Psoas muscle (tissue), 8 donors: ENCODE results near the gene NR1I3. TPM values are rescaled to one million over a fixed set of nuclear protein-coding genes. Genes with fewer than 3 reads are reported as not detected.

Experiments
- ATAC-seq, 4 donors: fragments of 200-7000 bp; cut with Tn5 transposase; one replicate each; pipeline ENCODE4 v1.9.1; 2020; ENCODE audit warnings: moderate library complexity in 3 of 4, mild to moderate bottlenecking in 2 of 4
- DNase-seq, 2 donors: peaks; one replicate each; pipeline ENCODE4 v3.0.0-alpha.2; 2020
- H3K27ac ChIP-seq: fragments of 200-600 bp; one replicate; pipeline ENCODE4 v1.8.0; 2022
- H3K27me3 ChIP-seq, 3 donors: fragments of 200-600 bp in 1 of 3; one replicate each; pipeline versions ENCODE4 v1.6.1 to v1.8.0; 2013 to 2022; ENCODE audit warnings: low read length in 2 of 3, mild to moderate bottlenecking in 2 of 3, moderate library complexity in 1 of 3; ENCODE audit not compliant: insufficient read depth in 3 of 3
- H3K36me3 ChIP-seq, 2 donors: fragments of 200-600 bp in 1 of 2; one replicate each; pipeline versions ENCODE4 v1.6.1 to v1.8.0; 2013 to 2022; ENCODE audit warnings: low read depth in 1 of 2, mild to moderate bottlenecking in 1 of 2, moderate library complexity in 1 of 2; ENCODE audit not compliant: insufficient read depth in 1 of 2
- H3K4me1 ChIP-seq: fragments of 200-600 bp; one replicate; pipeline ENCODE4 v1.8.0; 2022
- H3K4me3 ChIP-seq: fragments of 200-600 bp; one replicate; pipeline ENCODE4 v1.8.0; 2022; ENCODE audit warnings: mild to moderate bottlenecking
- H3K9me3 ChIP-seq: fragments of 200-600 bp; one replicate; pipeline ENCODE4 v1.8.0; 2022
- WGBS, 3 donors: extraction: QIAGEN DNeasy Blood & Tissue Kit; methylation state at CpG; one replicate each; pipeline versions ENCODE4 v1.1.6 to v1.1.7; 2013; 5-methylcytosine and 5-hydroxymethylcytosine counted together
- intact Hi-C, 2 donors: fragments of 100-400 bp; cut with DNase I; formaldehyde crosslinking; loops; one replicate each; pipeline versions ENCODE4 v1.11.0 to v1.14.2; 2022
- polyA plus RNA-seq, 3 donors: library from polyadenylated mRNA; stranded (reverse); fragments of 200-250 nt; gene quantifications; one replicate each; pipeline ENCODE4 v1.2.3, GENCODE V29; 2013
- total RNA-seq, 4 donors: library from RNA; stranded (reverse); fragmentation: NEBNext Ultra II Directional in 2 of 4; extraction: Animal tissue kit (Norgen Biotek cat#: 25700) in 2 of 4; gene quantifications; one replicate each; pipeline versions ENCODE4 v1.2.1 to v1.2.4, GENCODE V29; 2021 to 2023
- TF ChIP-seq, protein P1 (sequence below): fragments of 200-600 bp; IDR thresholded peaks from one replicate; pipeline ENCODE4 v1.8.0; 2022; ENCODE audit warnings: antibody characterized with exemption
- donor health status: healthy with polysubstance abuse.
- donor health status: DM: no; HTN: no; CAD: no; lungs with moderate emphysema.
- donor health status: Bipolar disorder and iron deficiency.
- donor health status: healthy.
- donor health status: DM: yes; HTN: yes; CAD: no.
- donor health status: DM: no; HTN: no; CAD: no.
- donor health status: DM: no; HTN: no; CAD: no.
- donor health status: DM: yes; HTN: yes; CAD: no.

The NR1I3 gene
- total and polyA plus RNA-seq, 7 donors, result 0.17 to 0.42 (median 0.25) TPM; not detected in 4

DNA sequence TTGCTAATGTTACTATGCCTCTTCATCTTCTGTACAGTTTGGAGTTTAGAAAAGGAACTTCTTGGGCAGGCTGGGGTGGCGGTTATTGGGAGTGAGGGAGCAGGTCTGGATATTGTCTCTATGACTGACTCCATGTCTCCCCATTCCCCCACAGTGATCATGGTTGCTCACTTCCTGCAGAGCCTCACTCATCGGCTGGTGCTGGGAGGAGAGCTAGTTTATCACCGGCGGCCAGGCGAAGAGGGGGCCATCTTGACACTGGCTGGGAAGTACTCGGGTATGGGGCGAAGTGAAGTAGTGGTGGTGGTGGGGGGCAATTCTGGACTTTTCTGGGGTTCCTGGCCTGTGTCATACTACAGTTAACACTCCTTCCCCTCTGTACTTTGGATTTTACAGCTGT, 10.0 kb downstream of the NR1I3 start:
- TF ChIP-seq, protein P1, sequence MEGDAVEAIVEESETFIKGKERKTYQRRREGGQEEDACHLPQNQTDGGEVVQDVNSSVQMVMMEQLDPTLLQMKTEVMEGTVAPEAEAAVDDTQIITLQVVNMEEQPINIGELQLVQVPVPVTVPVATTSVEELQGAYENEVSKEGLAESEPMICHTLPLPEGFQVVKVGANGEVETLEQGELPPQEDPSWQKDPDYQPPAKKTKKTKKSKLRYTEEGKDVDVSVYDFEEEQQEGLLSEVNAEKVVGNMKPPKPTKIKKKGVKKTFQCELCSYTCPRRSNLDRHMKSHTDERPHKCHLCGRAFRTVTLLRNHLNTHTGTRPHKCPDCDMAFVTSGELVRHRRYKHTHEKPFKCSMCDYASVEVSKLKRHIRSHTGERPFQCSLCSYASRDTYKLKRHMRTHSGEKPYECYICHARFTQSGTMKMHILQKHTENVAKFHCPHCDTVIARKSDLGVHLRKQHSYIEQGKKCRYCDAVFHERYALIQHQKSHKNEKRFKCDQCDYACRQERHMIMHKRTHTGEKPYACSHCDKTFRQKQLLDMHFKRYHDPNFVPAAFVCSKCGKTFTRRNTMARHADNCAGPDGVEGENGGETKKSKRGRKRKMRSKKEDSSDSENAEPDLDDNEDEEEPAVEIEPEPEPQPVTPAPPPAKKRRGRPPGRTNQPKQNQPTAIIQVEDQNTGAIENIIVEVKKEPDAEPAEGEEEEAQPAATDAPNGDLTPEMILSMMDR, result no peak
- WGBS, 3 donors, result 90 to 97% (median 94%) methylated on average over 7 of the region's 7 CpGs
- no peak overlapping the region for H3K4me3 ChIP-seq

DNA sequence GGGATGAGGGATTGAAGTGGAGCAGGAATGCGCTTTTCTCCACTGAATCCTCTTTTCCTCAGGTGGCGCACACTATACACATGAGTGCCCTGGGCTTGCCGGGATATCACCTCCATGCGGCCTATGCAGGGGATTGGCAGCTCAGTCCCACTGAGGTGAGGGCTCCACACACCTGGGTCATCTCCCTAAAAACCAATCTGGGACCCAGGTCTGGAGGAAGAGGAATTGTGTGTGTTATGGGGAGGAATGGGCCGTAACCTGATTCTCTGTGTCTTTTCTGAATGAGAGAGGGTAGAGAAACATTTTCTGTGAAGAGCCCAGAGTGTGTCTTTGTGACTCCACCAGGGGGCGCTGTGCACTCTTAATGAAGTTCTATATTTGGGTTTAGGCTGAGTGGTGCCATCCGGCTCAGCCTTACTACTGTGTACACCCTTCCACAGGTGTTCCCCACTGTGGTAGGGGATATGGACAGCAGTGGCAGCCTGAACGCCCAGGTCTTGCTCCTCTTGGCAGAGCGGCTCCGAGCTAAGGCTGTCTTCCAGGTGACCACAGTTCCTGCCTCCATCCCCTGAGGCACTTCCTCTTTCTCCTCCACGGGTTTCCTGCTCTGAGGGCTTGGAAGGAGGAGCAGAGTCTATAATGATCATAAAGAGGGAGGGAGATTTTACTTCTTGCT, 10.7 kb downstream of the NR1I3 start:
- intact Hi-C loops, result loop anchor here (2.0 to 5.0 kb wide), 4 partner anchors 65 to 155 kb away; partner anchors contain the start of gene SDHC (in 1 of the 2)
- H3K9me3 ChIP-seq, result no peaks in the 10 kb centered on the region
- H3K27me3 ChIP-seq, result no peaks in the 10 kb centered on the region
- peaks cover 12% of the 10 kb centered on the region for H3K4me1 ChIP-seq
- H3K36me3 ChIP-seq, result peaks cover 8 to 32% of the 10 kb centered on the region in 2 donors
- peak overlapping the region; percentile 77 for H3K27ac ChIP-seq
- ATAC-seq (peak; percentile 61 to 76 (median 66)), DNase-seq (peak; percentile 87 to 92)
- TF ChIP-seq, protein P1, result peak; percentile 93
- 47 to 49% (median 48%) methylated on average over 11 of the region's 11 CpGs for WGBS, 3 donors
- peak overlapping the region; percentile 85 for H3K4me3 ChIP-seq

More for the DNA sequence above, 10.0 kb downstream of the NR1I3 start:
- no peaks in the 10 kb centered on the region for H3K27me3 ChIP-seq
- H3K9me3 ChIP-seq, result no peaks in the 10 kb centered on the region
- intact Hi-C loops, result loop anchor here (5.0 kb wide), 3 partner anchors 64 to 154 kb away; partner anchors contain the start of gene SDHC (in 1 of the 2)
- peaks cover 12% of the 10 kb centered on the region for H3K4me1 ChIP-seq
- ATAC-seq (no peak), DNase-seq (no peak)
- peak overlapping the region; percentile 77 for H3K27ac ChIP-seq
- peaks cover 8 to 32% of the 10 kb centered on the region in 2 donors for H3K36me3 ChIP-seq

DNA sequence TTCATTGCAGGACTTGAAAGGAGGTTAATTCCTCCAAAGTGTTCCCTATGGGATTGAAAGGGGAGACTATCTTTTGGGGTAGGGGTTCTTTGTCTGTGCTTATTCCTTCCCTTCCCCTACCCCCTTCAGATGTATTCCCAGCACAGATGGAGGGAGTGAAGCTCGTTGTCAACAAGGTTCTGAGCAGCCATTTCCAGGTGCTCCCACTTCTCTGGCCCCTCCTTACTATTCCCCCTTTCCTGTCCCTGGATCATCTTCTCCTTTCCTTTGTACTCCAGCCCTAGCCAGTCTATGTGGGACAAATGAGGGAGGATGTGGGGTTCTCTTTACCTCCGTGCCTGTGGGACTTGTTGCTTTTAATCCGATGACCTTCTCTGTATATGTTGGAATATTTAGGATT, 11.2 kb downstream of the NR1I3 start:
- WGBS, 3 donors, result 43 to 59% (median 49%) methylated on average over 3 of the region's 3 CpGs
- ATAC-seq (no peak), DNase-seq (no peak)
- TF ChIP-seq, protein P1, result no peak
- peak overlapping the region; percentile 77 for H3K27ac ChIP-seq
- intact Hi-C loops, result loop anchor here (2.0 to 5.0 kb wide), 4 partner anchors 66 to 156 kb away; partner anchors contain the start of gene SDHC (in 1 of the 2)
- H3K27me3 ChIP-seq, result no peaks in the 10 kb centered on the region
- H3K4me1 ChIP-seq, result peaks cover 12% of the 10 kb centered on the region
- no peaks in the 10 kb centered on the region for H3K9me3 ChIP-seq
- peaks cover 8 to 32% of the 10 kb centered on the region in 2 donors for H3K36me3 ChIP-seq
- peak overlapping the region; percentile 85 for H3K4me3 ChIP-seq

DNA sequence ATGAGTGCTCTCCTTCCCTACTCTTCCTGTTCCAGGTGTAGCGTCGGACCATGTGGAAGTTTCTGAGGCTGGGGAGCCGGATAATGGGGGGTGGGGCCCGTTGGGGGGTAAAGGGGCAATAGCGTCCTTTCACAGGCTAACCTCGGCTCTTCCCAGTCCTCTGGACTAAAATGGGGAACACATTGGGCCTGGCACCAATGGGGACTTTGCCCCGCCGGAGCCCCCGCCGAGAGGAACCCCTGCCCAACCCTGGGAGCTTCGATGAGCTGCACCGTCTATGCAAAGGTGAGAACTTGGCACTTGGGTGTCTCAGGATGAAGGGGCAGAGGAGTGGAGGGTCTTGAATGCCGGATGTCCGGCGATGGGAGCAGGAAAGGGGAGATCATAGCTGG, 11.7 kb downstream of the NR1I3 start:
- WGBS, 3 donors, result 7 to 13% (median 8%) methylated on average over 14 to 15 of the region's 15 CpGs
- Histone ChIP-seq H3K4me1 (peaks cover 12% of the 10 kb centered on the region), H3K36me3 (peaks cover 8 to 32% of the 10 kb centered on the region in 2 donors), H3K27ac (peak overlapping the region; percentile 77), H3K4me3 (peak overlapping the region; percentile 85), H3K9me3 (no peaks in the 10 kb centered on the region), H3K27me3 (no peaks in the 10 kb centered on the region)
- peak in 1 of 4 donors; percentile 6 for ATAC-seq
- peak in 1 of 2 donors; percentile 54 for DNase-seq
- intact Hi-C loops, result loop anchor here (2.0 to 5.0 kb wide), 4 partner anchors 66 to 156 kb away; partner anchors contain the start of gene SDHC (in 1 of the 2)
- TF ChIP-seq, protein P1, result no peak
